ENCODE data around the gene RNF213. TPM values are rescaled to one million over a fixed set of nuclear protein-coding genes. Genes with fewer than 3 reads are reported as not detected.

Gene RNF213
- total RNA-seq, 4 donors from 2014 or later, result 90.5 to 186 (median 142) TPM

- Histone ChIP-seq H3K36me3 (no peaks in the 10 kb centered on the region), H3K4me3 (peak within 1 kb of the TSS; percentile 82 to 83), H3K9me3 (no peaks in the 10 kb centered on the region), H3K27me3 (no peaks in the 10 kb centered on the region), H3K27ac (peak within 1 kb of the TSS; percentile 87 to 96), H3K4me1 (peaks cover 4 to 7% of the 10 kb centered on the region in 2 donors)
- peak; percentile 93 for DNase-seq
- intact Hi-C loops (cut with DNase I; ENCODE audit: low total_unique reads), result no loop called here
- TF ChIP-seq CTCF (IDR thresholded peaks at IDR 0.05), result no peak
- TF ChIP-seq POLR2A (IDR thresholded peaks at IDR 0.05), result peak; percentile 22 to 66
Observed at GRCh38 chr17:80414803-80415625, 154.4 kb downstream of the RNF213 start, which contains the start of gene ENDOV. Gene ENDOV, plus strand, starts transcription at chr17:80415167. Its CDS starts 28 bp downstream, at chr17:80415195.

GRCh38 chr17:80415626-80416137 is 155.0 kb downstream of the RNF213 start:
- H3K4me1 ChIP-seq, result peaks cover 4 to 7% of the 10 kb centered on the region in 2 donors
- DNase-seq, result no peak
- H3K4me3 ChIP-seq, result peak overlapping the region; percentile 82 to 83
- H3K36me3 ChIP-seq, result no peaks in the 10 kb centered on the region
- peak overlapping the region; percentile 87 to 96 for H3K27ac ChIP-seq
- H3K9me3 ChIP-seq, result no peaks in the 10 kb centered on the region
- intact Hi-C loops (cut with DNase I; ENCODE audit: low total_unique reads), result no loop called here
- no peak for TF ChIP-seq CTCF (IDR thresholded peaks at IDR 0.05)
- H3K27me3 ChIP-seq, result no peaks in the 10 kb centered on the region

DNA sequence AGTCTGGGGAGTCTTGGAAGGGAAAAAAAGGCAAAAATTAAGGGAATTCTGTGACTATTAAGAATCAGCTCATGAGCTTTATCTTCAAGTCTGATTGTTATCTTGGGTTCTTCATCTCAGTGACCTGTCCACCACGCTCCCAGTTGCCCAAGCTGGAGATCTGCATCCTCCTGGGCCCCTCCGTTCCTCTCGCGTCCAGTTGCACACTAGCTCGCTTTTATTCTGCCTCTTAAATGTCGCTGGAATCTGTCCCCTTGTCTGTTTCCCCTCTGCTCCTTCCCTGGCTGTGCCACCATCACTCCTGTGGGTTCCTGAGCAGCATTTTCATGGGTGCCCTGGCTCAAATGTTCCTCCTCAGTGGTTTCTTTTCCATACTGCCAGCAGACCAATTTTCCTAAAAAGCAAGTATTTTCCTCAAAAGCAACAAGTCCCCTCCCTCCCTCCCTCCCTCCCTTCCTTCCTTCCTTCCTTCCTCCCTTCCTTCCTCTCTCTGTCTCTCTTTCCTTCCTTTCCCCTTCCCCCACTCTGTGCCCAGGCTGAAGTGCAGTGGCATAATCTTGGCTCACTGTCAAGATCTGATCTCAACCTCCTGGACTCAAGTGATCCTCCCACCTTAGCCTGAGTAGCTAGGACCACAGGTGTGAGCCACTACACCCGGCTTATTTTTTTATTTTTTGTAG is 155.7 kb downstream of the RNF213 start:
- Histone ChIP-seq H3K27me3 (no peaks in the 10 kb centered on the region), H3K27ac (no peak overlapping the region), H3K4me1 (peaks cover 4 to 7% of the 10 kb centered on the region in 2 donors), H3K36me3 (no peaks in the 10 kb centered on the region), H3K4me3 (peak overlapping the region in 1 of 2 donors; percentile 82), H3K9me3 (no peaks in the 10 kb centered on the region)
- intact Hi-C loops (cut with DNase I; ENCODE audit: low total_unique reads), result no loop called here
- DNase-seq, result no peak
- no peak for TF ChIP-seq CTCF (IDR thresholded peaks at IDR 0.05)
- TF ChIP-seq POLR2A (IDR thresholded peaks at IDR 0.05), result no peak

DNA sequence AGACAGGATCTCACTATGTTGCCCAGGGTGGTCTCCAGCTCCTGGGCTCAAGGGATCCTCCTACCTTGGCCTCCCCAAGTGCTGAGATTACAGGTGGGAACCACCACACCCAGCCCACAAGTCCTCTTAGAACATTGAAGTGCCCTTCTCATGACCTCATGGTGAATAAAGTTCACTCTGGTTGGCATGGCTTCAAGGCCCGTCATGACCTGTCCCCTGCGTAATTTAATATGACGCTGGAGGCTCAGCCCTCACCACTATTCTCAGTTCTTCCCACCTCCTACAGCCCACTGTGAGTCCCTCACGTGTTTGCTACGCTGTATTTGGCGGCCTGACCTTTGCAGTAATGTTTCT is 156.3 kb downstream of the RNF213 start:
- Histone ChIP-seq H3K4me3 (no peak overlapping the region), H3K27me3 (no peaks in the 10 kb centered on the region), H3K9me3 (no peaks in the 10 kb centered on the region), H3K36me3 (no peaks in the 10 kb centered on the region), H3K27ac (no peak overlapping the region), H3K4me1 (peaks cover 4 to 7% of the 10 kb centered on the region in 2 donors)
- intact Hi-C loops (cut with DNase I; ENCODE audit: low total_unique reads), result no loop called here
- no peak for DNase-seq
- no peak for TF ChIP-seq CTCF (IDR thresholded peaks at IDR 0.05)
- TF ChIP-seq POLR2A (IDR thresholded peaks at IDR 0.05), result no peak

DNA sequence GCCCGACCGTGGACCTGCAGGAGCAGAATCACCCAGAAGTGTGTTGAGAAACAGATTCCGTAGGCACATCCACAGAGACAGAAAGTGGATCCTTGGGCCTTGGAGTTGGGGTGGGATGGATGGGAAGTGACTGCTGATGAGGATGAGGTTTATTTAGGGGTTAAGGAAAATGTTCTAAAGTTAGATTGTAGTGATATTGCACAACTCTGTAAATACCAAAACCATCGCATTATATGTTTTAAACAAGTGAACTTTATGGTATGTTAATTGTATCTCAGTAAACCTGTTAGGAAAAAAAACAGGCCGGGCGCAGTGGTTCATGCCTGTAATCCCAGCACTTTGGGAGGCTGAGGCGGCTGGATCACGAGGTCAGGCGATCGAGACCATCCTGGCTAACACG is 157.9 kb downstream of the RNF213 start:
- Histone ChIP-seq H3K27ac (no peak overlapping the region), H3K36me3 (no peaks in the 10 kb centered on the region), H3K27me3 (no peaks in the 10 kb centered on the region), H3K4me3 (no peak overlapping the region), H3K4me1 (peaks cover 4 to 7% of the 10 kb centered on the region in 2 donors), H3K9me3 (no peaks in the 10 kb centered on the region)
- no peak for TF ChIP-seq POLR2A (IDR thresholded peaks at IDR 0.05)
- intact Hi-C loops (cut with DNase I; ENCODE audit: low total_unique reads), result no loop called here
- DNase-seq, result no peak
